Spinal cord (tissue), 10 donors: ENCODE measurements around the gene CDX2. TPM values are rescaled to one million over a fixed set of nuclear protein-coding genes. Genes with fewer than 3 reads are reported as not detected.

ENCODE experiments used
- DNase-seq, 6 donors: peaks; one replicate each; pipeline versions ENCODE4 v3.0.0 to v3.0.0-alpha.2; 2013 to 2015; ENCODE audit warnings: low spot score in 6 of 6, low read depth in 4 of 6
- H3K27ac ChIP-seq: one replicate; pipeline ENCODE4 v1.5.1; 2013; ENCODE audit warnings: low read depth, low read length, control low read depth
- H3K27me3 ChIP-seq: one replicate; pipeline ENCODE4 v1.6.1; 2013; ENCODE audit warnings: low read length; ENCODE audit not compliant: control insufficient read depth, insufficient read depth
- H3K36me3 ChIP-seq: one replicate; pipeline ENCODE4 v1.6.1; 2013; ENCODE audit warnings: low read length; ENCODE audit not compliant: control insufficient read depth, insufficient read depth
- H3K4me1 ChIP-seq: one replicate; pipeline ENCODE4 v1.6.1; 2013; ENCODE audit warnings: low read length; ENCODE audit not compliant: control insufficient read depth, insufficient read depth
- H3K4me3 ChIP-seq: one replicate; pipeline ENCODE4 v1.5.1; 2013; ENCODE audit warnings: low read depth, low read length, control low read depth
- H3K9me3 ChIP-seq: one replicate; pipeline ENCODE4 v1.6.1; 2013; ENCODE audit warnings: low read length; ENCODE audit not compliant: control insufficient read depth, insufficient read depth
- WGBS: methylation state at CpG from one replicate; pipeline ENCODE4 v1.1.5; 2013; ENCODE audit warnings: missing lambda C conversion rate; ENCODE audit not compliant: insufficient coverage; 5-methylcytosine and 5-hydroxymethylcytosine counted together
- polyA plus RNA-seq, 2 donors: library from polyadenylated mRNA; unstranded; fragments of 120-200 nt; gene quantifications; one replicate each; pipeline ENCODE4 v1.2.1, GENCODE V29; 2013; ENCODE audit not compliant: insufficient read length in 2 of 2
- total RNA-seq, 2 donors: library from RNA; depleted of rRNA in 1 of 2; stranded (reverse); fragments of 120-200 nt in 1 of 2; fragments of >200 nt in 1 of 2; gene quantifications; one replicate each; pipeline versions ENCODE4 v1.2.3 to v1.2.4, GENCODE V29; 2013 to 2014
- donor health status: healthy.

Gene CDX2
- total and polyA plus RNA-seq, 4 donors = not detected

GRCh38 chr13:27933580-27934328 is 35.4 kb downstream of the CDX2 start:
- Histone ChIP-seq H3K27ac (no peak overlapping the region), H3K9me3 (no peaks in the 10 kb centered on the region), H3K4me3 (no peak overlapping the region), H3K4me1 (peaks cover 5% of the 10 kb centered on the region), H3K27me3 (peaks cover 37% of the 10 kb centered on the region), H3K36me3 (no peaks in the 10 kb centered on the region)
- DNase-seq = no peak
- WGBS = 33% methylated on average over 1 of the region's 2 CpGs

GRCh38 chr13:27933118-27933517 is 36.0 kb downstream of the CDX2 start:
- H3K4me1 ChIP-seq = peaks cover 9% of the 10 kb centered on the region
- H3K4me3 ChIP-seq = no peak overlapping the region
- H3K27ac ChIP-seq = no peak overlapping the region
- no CpG with 5 or more reads among the region's 1 CpG for WGBS
- H3K9me3 ChIP-seq = no peaks in the 10 kb centered on the region
- no peaks in the 10 kb centered on the region for H3K36me3 ChIP-seq
- no peak for DNase-seq
- H3K27me3 ChIP-seq = peaks cover 43% of the 10 kb centered on the region

- H3K36me3 ChIP-seq = no peaks in the 10 kb centered on the region
- peaks cover 76% of the 10 kb centered on the region for H3K27me3 ChIP-seq
- H3K4me1 ChIP-seq = peaks cover 15% of the 10 kb centered on the region
- H3K9me3 ChIP-seq = no peaks in the 10 kb centered on the region
- no peak overlapping the region for H3K27ac ChIP-seq
- H3K4me3 ChIP-seq = no peak overlapping the region
- DNase-seq = no peak
These were observed 39.2 kb downstream of the CDX2 start for GRCh38 chr13:27929868-27930267.

GRCh38 chr13:27928805-27929753 is 40.0 kb downstream of the CDX2 start:
- DNase-seq = no peak
- Histone ChIP-seq H3K36me3 (no peaks in the 10 kb centered on the region), H3K9me3 (no peaks in the 10 kb centered on the region), H3K27ac (no peak overlapping the region), H3K4me1 (peaks cover 17% of the 10 kb centered on the region), H3K27me3 (peaks cover 83% of the 10 kb centered on the region), H3K4me3 (no peak overlapping the region)
- WGBS = under 1% methylated on average over 33 of the region's 48 CpGs

DNA sequence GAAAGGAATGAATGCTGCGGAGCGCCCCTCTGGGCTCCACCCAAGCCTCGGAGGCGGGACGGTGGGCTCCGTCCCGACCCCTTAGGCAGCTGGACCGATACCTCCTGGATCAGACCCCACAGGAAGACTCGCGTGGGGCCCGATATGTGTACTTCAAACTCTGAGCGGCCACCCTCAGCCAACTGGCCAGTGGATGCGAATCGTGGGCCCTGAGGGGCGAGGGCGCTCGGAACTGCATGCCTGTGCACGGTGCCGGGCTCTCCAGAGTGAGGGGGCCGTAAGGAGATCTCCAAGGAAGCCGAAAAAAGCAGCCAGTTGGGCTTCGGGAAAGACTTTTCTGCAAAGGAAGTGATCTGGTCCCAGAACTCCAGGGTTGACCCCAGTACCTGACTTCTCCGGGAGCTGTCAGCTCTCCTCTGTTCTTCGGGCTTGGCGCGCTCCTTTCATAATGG is 40.7 kb downstream of the CDX2 start:
- H3K36me3 ChIP-seq = no peaks in the 10 kb centered on the region
- DNase-seq = no peak
- H3K27me3 ChIP-seq = peaks cover 84% of the 10 kb centered on the region
- H3K9me3 ChIP-seq = no peaks in the 10 kb centered on the region
- H3K4me1 ChIP-seq = peaks cover 21% of the 10 kb centered on the region
- WGBS = 2% methylated on average over 26 of the region's 26 CpGs
- no peak overlapping the region for H3K4me3 ChIP-seq
- no peak overlapping the region for H3K27ac ChIP-seq

DNA sequence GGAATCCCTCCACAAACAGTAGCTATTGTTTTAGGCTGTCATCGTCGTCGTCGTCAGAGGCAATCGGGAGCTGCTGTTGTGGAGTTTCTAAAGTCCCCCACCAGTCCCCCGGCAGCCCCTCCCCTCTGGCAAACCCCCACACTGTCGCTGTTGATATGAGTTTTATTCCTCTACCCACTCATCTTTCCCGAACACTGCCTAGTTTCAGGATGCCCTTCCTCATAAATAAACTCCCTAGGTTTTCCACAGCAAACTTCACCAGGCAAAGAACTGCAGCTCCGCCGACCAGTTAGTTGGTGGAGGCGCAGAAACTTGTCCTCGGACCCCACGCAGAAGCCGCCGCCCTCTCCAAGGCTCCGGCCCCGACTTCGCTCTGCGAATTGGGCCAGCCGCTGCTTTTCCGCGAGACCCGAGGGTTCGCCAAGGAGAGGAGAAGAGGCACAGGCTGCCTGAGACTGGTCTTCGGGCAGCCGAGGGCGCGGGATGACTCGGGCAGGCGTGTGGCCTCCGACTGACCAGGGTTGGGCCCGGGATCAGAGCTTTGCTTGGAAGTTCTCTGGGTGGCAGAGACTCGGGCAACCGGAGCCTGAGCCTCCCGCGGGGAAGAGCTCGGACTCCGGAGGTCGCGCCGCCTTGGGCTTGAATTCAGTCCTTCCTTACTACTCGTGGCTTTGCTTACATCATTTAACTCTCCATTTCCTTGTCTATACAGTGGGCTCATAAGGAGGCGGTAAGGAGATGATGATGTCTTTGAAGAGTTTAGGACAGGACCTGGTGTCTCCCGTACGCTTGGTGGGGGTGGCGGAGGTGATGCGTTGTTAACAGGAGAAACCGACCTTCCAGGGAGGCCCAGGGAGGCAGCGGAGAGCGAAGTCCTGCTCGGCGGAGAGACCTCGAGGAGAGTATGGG is 41.4 kb downstream of the CDX2 start:
- Histone ChIP-seq H3K27ac (no peak overlapping the region), H3K9me3 (no peaks in the 10 kb centered on the region), H3K36me3 (no peaks in the 10 kb centered on the region), H3K27me3 (peaks cover 86% of the 10 kb centered on the region), H3K4me3 (no peak overlapping the region), H3K4me1 (peaks cover 21% of the 10 kb centered on the region)
- WGBS = under 1% methylated on average over 44 of the region's 53 CpGs
- DNase-seq = no peak

GRCh38 chr13:27926644-27927434 is 42.3 kb downstream of the CDX2 start:
- under 1% methylated on average over 24 of the region's 35 CpGs for WGBS
- no peaks in the 10 kb centered on the region for H3K36me3 ChIP-seq
- H3K4me1 ChIP-seq = peaks cover 28% of the 10 kb centered on the region
- H3K9me3 ChIP-seq = no peaks in the 10 kb centered on the region
- no peak for DNase-seq
- H3K27ac ChIP-seq = no peak overlapping the region
- H3K4me3 ChIP-seq = no peak overlapping the region
- H3K27me3 ChIP-seq = peaks cover 95% of the 10 kb centered on the region

- DNase-seq = no peak
- peaks cover 43% of the 10 kb centered on the region for H3K4me1 ChIP-seq
- H3K36me3 ChIP-seq = no peaks in the 10 kb centered on the region
- peaks cover 99% of the 10 kb centered on the region for H3K27me3 ChIP-seq
- H3K4me3 ChIP-seq = no peak overlapping the region
- 5% methylated on average over 5 of the region's 9 CpGs for WGBS
- H3K27ac ChIP-seq = no peak overlapping the region
- no peaks in the 10 kb centered on the region for H3K9me3 ChIP-seq
These were observed 43.7 kb downstream of the CDX2 start for GRCh38 chr13:27925220-27925991.
